Type B pancreatic cell (in vitro differentiated cells): ENCODE results near the gene ANKRD63. TPM values are rescaled to one million over a fixed set of nuclear protein-coding genes. Genes with fewer than 3 reads are reported as not detected.

Experiments used
- DNase-seq: peaks from one replicate; pipeline ENCODE4 v3.0.0; 2021; ENCODE audit warnings: mixed read lengths; ENCODE audit not compliant: unreplicated experiment; ENCODE audit errors: extremely low spot score
- H3K27ac Mint-ChIP-seq: 2 replicates; pipeline ENCODE4 v1.8.0; 2021; ENCODE audit warnings: mild to moderate bottlenecking, mixed read lengths
- H3K27me3 Mint-ChIP-seq: 2 replicates; pipeline ENCODE4 v1.8.0; 2021; ENCODE audit warnings: mixed read lengths
- H3K36me3 Mint-ChIP-seq: 2 replicates; pipeline ENCODE4 v1.8.0; 2021; ENCODE audit warnings: mixed read lengths
- H3K4me1 Mint-ChIP-seq: one replicate; pipeline ENCODE4 v1.8.0; 2021; ENCODE audit warnings: mixed read lengths; ENCODE audit not compliant: unreplicated experiment
- H3K4me3 Mint-ChIP-seq: 2 replicates; pipeline ENCODE4 v1.8.0; 2021; ENCODE audit warnings: mild to moderate bottlenecking, mixed read lengths
- H3K9me3 Mint-ChIP-seq: 2 replicates; pipeline ENCODE4 v1.8.0; 2021; ENCODE audit warnings: mixed read lengths
- CTCF ChIP-seq: fragments of 200-600 bp; sonication (generic); conservative IDR thresholded peaks from 2 replicates; pipeline ENCODE4 v1.5.0; 2021; ENCODE audit warnings: antibody characterized with exemption, mild to moderate bottlenecking
- total RNA-seq: library from RNA; stranded (reverse); gene quantifications from 2 replicates; pipeline ENCODE4 v1.2.1, GENCODE V29; 2021; ENCODE audit warnings: low replicate concordance

ANKRD63 gene
- total RNA-seq, 1 donor from 2014 or later: 1.5 TPM

GRCh38 chr15:40241269-40242212 lies 41.3 kb downstream of the ANKRD63 start:
- Mint-ChIP-seq H3K36me3 (no peaks in the 10 kb centered on the region), H3K4me3 (no peak overlapping the region), H3K27me3 (peaks cover 13% of the 10 kb centered on the region), H3K27ac (no peak overlapping the region), H3K9me3 (no peaks in the 10 kb centered on the region), H3K4me1 (peaks cover 16% of the 10 kb centered on the region)
- TF ChIP-seq CTCF: no peak
- DNase-seq: no peak

- TF ChIP-seq CTCF: no peak
- no peak for DNase-seq
- peaks cover 13% of the 10 kb centered on the region for H3K27me3 Mint-ChIP-seq
- no peak overlapping the region for H3K4me3 Mint-ChIP-seq
- no peaks in the 10 kb centered on the region for H3K9me3 Mint-ChIP-seq
- no peak overlapping the region for H3K27ac Mint-ChIP-seq
- peaks cover 16% of the 10 kb centered on the region for H3K4me1 Mint-ChIP-seq
- no peaks in the 10 kb centered on the region for H3K36me3 Mint-ChIP-seq
Measured at GRCh38 chr15:40240619-40241221, 42.1 kb downstream of the ANKRD63 start.

GRCh38 chr15:40239693-40240618 lies 42.9 kb downstream of the ANKRD63 start:
- H3K4me3 Mint-ChIP-seq: peak overlapping the region; percentile 76
- H3K4me1 Mint-ChIP-seq: peaks cover 10% of the 10 kb centered on the region
- H3K36me3 Mint-ChIP-seq: no peaks in the 10 kb centered on the region
- H3K9me3 Mint-ChIP-seq: no peaks in the 10 kb centered on the region
- no peak for TF ChIP-seq CTCF
- DNase-seq: no peak
- H3K27me3 Mint-ChIP-seq: peaks cover 13% of the 10 kb centered on the region
- peak overlapping the region; percentile 68 for H3K27ac Mint-ChIP-seq

GRCh38 chr15:40239404-40239692 lies 43.5 kb downstream of the ANKRD63 start:
- no peak for TF ChIP-seq CTCF
- peaks cover 13% of the 10 kb centered on the region for H3K27me3 Mint-ChIP-seq
- peak overlapping the region; percentile 76 for H3K4me3 Mint-ChIP-seq
- H3K27ac Mint-ChIP-seq: peak overlapping the region; percentile 68
- H3K9me3 Mint-ChIP-seq: no peaks in the 10 kb centered on the region
- DNase-seq: no peak
- H3K36me3 Mint-ChIP-seq: no peaks in the 10 kb centered on the region
- peaks cover 6% of the 10 kb centered on the region for H3K4me1 Mint-ChIP-seq

- no peak for TF ChIP-seq CTCF
- no peaks in the 10 kb centered on the region for H3K9me3 Mint-ChIP-seq
- no peak for DNase-seq
- peaks cover 6% of the 10 kb centered on the region for H3K4me1 Mint-ChIP-seq
- peak within 1 kb of the TSS; percentile 68 for H3K27ac Mint-ChIP-seq
- H3K36me3 Mint-ChIP-seq: no peaks in the 10 kb centered on the region
- H3K27me3 Mint-ChIP-seq: peaks cover 13% of the 10 kb centered on the region
- H3K4me3 Mint-ChIP-seq: peak within 1 kb of the TSS; percentile 76
Measured at GRCh38 chr15:40238532-40239403, 44.1 kb downstream of the ANKRD63 start, which contains the start of gene PAK6. PAK6 (plus strand) TSS chr15:40239063; CDS start chr15:40264786, 25,723 bp downstream.
